Type B pancreatic cell (in vitro differentiated cells): ENCODE results near the gene IFIT3. TPM values are rescaled to one million over a fixed set of nuclear protein-coding genes. Genes with fewer than 3 reads are reported as not detected.
"Not testable (repeated sequence)": the region's sequence is repeated elsewhere in the genome, so short reads cannot be mapped to it uniquely, and the experiment has no call there.

Source experiments
- DNase-seq: peaks from one replicate; pipeline ENCODE4 v3.0.0; 2021; ENCODE audit warnings: mixed read lengths; ENCODE audit not compliant: unreplicated experiment; ENCODE audit errors: extremely low spot score
- H3K27ac Mint-ChIP-seq: 2 replicates; pipeline ENCODE4 v1.8.0; 2021; ENCODE audit warnings: mild to moderate bottlenecking, mixed read lengths
- H3K27me3 Mint-ChIP-seq: 2 replicates; pipeline ENCODE4 v1.8.0; 2021; ENCODE audit warnings: mixed read lengths
- H3K36me3 Mint-ChIP-seq: 2 replicates; pipeline ENCODE4 v1.8.0; 2021; ENCODE audit warnings: mixed read lengths
- H3K4me1 Mint-ChIP-seq: one replicate; pipeline ENCODE4 v1.8.0; 2021; ENCODE audit warnings: mixed read lengths; ENCODE audit not compliant: unreplicated experiment
- H3K4me3 Mint-ChIP-seq: 2 replicates; pipeline ENCODE4 v1.8.0; 2021; ENCODE audit warnings: mild to moderate bottlenecking, mixed read lengths
- H3K9me3 Mint-ChIP-seq: 2 replicates; pipeline ENCODE4 v1.8.0; 2021; ENCODE audit warnings: mixed read lengths
- CTCF ChIP-seq: fragments of 200-600 bp; sonication (generic); conservative IDR thresholded peaks from 2 replicates; pipeline ENCODE4 v1.5.0; 2021; ENCODE audit warnings: antibody characterized with exemption, mild to moderate bottlenecking
- total RNA-seq: library from RNA; stranded (reverse); gene quantifications from 2 replicates; pipeline ENCODE4 v1.2.1, GENCODE V29; 2021; ENCODE audit warnings: low replicate concordance

Gene IFIT3
- total RNA-seq, 1 donor from 2014 or later, result 4.9 TPM

- Mint-ChIP-seq H3K4me1 (peaks cover 48% of the 10 kb centered on the region), H3K36me3 (no peaks in the 10 kb centered on the region), H3K27ac (no peak overlapping the region), H3K27me3 (no peaks in the 10 kb centered on the region), H3K4me3 (no peak overlapping the region), H3K9me3 (no peaks in the 10 kb centered on the region)
- no peak for TF ChIP-seq CTCF
- no peak for DNase-seq
Observed at GRCh38 chr10:89281606-89282395, 46.0 kb upstream of the IFIT3 start.

- peak overlapping the region; percentile 26 for H3K4me3 Mint-ChIP-seq
- H3K36me3 Mint-ChIP-seq, result no peaks in the 10 kb centered on the region
- DNase-seq, result no peak
- no peaks in the 10 kb centered on the region for H3K27me3 Mint-ChIP-seq
- H3K4me1 Mint-ChIP-seq, result peaks cover 35% of the 10 kb centered on the region
- TF ChIP-seq CTCF, result peak; percentile 34
- H3K9me3 Mint-ChIP-seq, result no peaks in the 10 kb centered on the region
- peak overlapping the region; percentile 46 for H3K27ac Mint-ChIP-seq
Observed at GRCh38 chr10:89283025-89283935, 44.5 kb upstream of the IFIT3 start.

- no peak for TF ChIP-seq CTCF
- Mint-ChIP-seq H3K9me3 (no peaks in the 10 kb centered on the region), H3K4me1 (peaks cover 33% of the 10 kb centered on the region), H3K4me3 (peak overlapping the region; percentile 48), H3K36me3 (no peaks in the 10 kb centered on the region), H3K27me3 (no peaks in the 10 kb centered on the region), H3K27ac (peak overlapping the region; percentile 46)
- DNase-seq, result no peak
Observed at GRCh38 chr10:89283936-89284475, 43.8 kb upstream of the IFIT3 start.

- not testable (repeated sequence) for H3K36me3 Mint-ChIP-seq, DNase-seq, H3K4me3 Mint-ChIP-seq, H3K9me3 Mint-ChIP-seq, H3K27me3 Mint-ChIP-seq
- Mint-ChIP-seq H3K27ac (peak overlapping the region; percentile 3), H3K4me1 (peaks cover 29% of the 10 kb centered on the region)
Observed at GRCh38 chr10:89284711-89285110, 43.1 kb upstream of the IFIT3 start.

GRCh38 chr10:89285303-89285702 is 42.5 kb upstream of the IFIT3 start:
- H3K4me3 Mint-ChIP-seq, DNase-seq, H3K27me3 Mint-ChIP-seq, H3K36me3 Mint-ChIP-seq, H3K9me3 Mint-ChIP-seq: not testable (repeated sequence)
- H3K4me1 Mint-ChIP-seq, result peaks cover 28% of the 10 kb centered on the region
- peak overlapping the region; percentile 3 for H3K27ac Mint-ChIP-seq

- TF ChIP-seq CTCF, result no peak
- H3K9me3 Mint-ChIP-seq, result peaks cover 13% of the 10 kb centered on the region
- no peak overlapping the region for H3K27ac Mint-ChIP-seq
- H3K36me3 Mint-ChIP-seq, result peaks cover 3% of the 10 kb centered on the region
- H3K27me3 Mint-ChIP-seq, result no peaks in the 10 kb centered on the region
- H3K4me1 Mint-ChIP-seq, result no peaks in the 10 kb centered on the region
- no peak overlapping the region for H3K4me3 Mint-ChIP-seq
- DNase-seq, result no peak
Observed at GRCh38 chr10:89294721-89295239, 33.0 kb upstream of the IFIT3 start.
